T-cell (primary cell): ENCODE data around the gene PTTG1. TPM values are rescaled to one million over a fixed set of nuclear protein-coding genes. Genes with fewer than 3 reads are reported as not detected.

Experiments
- ATAC-seq, 4 experiments: fragments of 200-7000 bp in 3 of 4; fragments of 150-1000 bp in 1 of 4; cut with Tn5 transposase; replicated peaks in 1 of 4; 1 replicate in 3 of 4; 2 replicates in 1 of 4; pipeline ENCODE4 v1.10.0; 2021; ENCODE audit warnings: moderate library complexity in 3 of 4, mild to moderate bottlenecking in 2 of 4, moderate number of reproducible peaks in 1 of 4
- CTCF ChIA-PET, 2 donors: fragments of 300-600 bp; sonication (Branson Sonifier 250); formaldehyde crosslinking; loops; one replicate each; lab custom pipeline; 2022; ENCODE audit warnings: antibody characterized with exemption in 2 of 2; lab: Charles Lee
- POLR2A ChIA-PET, 2 donors: fragments of 300-600 bp; sonication (Branson Sonifier 250); formaldehyde crosslinking; loops; one replicate each; lab custom pipeline; 2022; ENCODE audit warnings: antibody characterized with exemption in 2 of 2; lab: Charles Lee
- DNase-seq, 35 experiments: peaks; one replicate each; pipeline versions ENCODE4 v3.0.0 to v3.0.0-alpha.2; 2013 to 2023
- H3K27ac ChIP-seq: one replicate; pipeline ENCODE4 v1.5.1; 2013; ENCODE audit warnings: low read length
- H3K27me3 ChIP-seq, 2 experiments: replicated peaks in 1 of 2; 1 replicate in 1 of 2; 2 replicates in 1 of 2; pipeline versions ENCODE4 v1.6.1 to v1.7.0; 2013; ENCODE audit warnings: low read length in 1 of 2, mixed read lengths in 1 of 2; ENCODE audit not compliant: control insufficient read depth in 2 of 2, insufficient read depth in 2 of 2; ENCODE audit errors: extremely low read depth in 1 of 2
- H3K36me3 ChIP-seq, 2 donors: 1 replicate in 1 of 2; 2 replicates in 1 of 2; pipeline versions ENCODE4 v1.6.1 to v1.7.0; 2013; ENCODE audit warnings: low read length in 1 of 2; ENCODE audit not compliant: control insufficient read depth in 2 of 2, insufficient read depth in 1 of 2; ENCODE audit errors: extremely low read depth in 1 of 2
- H3K4me1 ChIP-seq, 2 experiments: 1 replicate in 1 of 2; 2 replicates in 1 of 2; pipeline versions ENCODE4 v1.6.1 to v1.7.0; 2013; ENCODE audit warnings: low read length in 2 of 2, mixed read lengths in 1 of 2; ENCODE audit not compliant: insufficient read depth in 2 of 2, control insufficient read depth in 1 of 2; ENCODE audit errors: extremely low read depth in 1 of 2
- H3K4me3 ChIP-seq, 2 donors: 1 replicate in 1 of 2; 2 replicates in 1 of 2; pipeline versions ENCODE4 v1.5.1 to v1.7.0; 2013; ENCODE audit warnings: mild to moderate bottlenecking in 2 of 2, low read length in 1 of 2, moderate library complexity in 1 of 2; ENCODE audit not compliant: control insufficient read depth in 1 of 2; ENCODE audit errors: extremely low read depth in 1 of 2
- H3K9me3 ChIP-seq: 2 replicates; pipeline ENCODE4 v1.7.0; 2013
- H3K27ac Mint-ChIP-seq, 2 donors: one replicate each; pipeline ENCODE4 v1.8.0; 2020 to 2021; ENCODE audit warnings: mild to moderate bottlenecking in 2 of 2, mixed read lengths in 2 of 2
- H3K27me3 Mint-ChIP-seq, 2 donors: one replicate each; pipeline ENCODE4 v1.8.0; 2021 to 2022; ENCODE audit warnings: mixed read lengths in 2 of 2
- H3K36me3 Mint-ChIP-seq: one replicate; pipeline ENCODE4 v1.8.0; 2021; ENCODE audit warnings: mixed read lengths
- H3K4me1 Mint-ChIP-seq, 3 donors: one replicate each; pipeline ENCODE4 v1.8.0; 2020 to 2022; ENCODE audit warnings: mixed read lengths in 3 of 3, mild to moderate bottlenecking in 1 of 3
- H3K4me3 Mint-ChIP-seq, 3 donors: one replicate each; pipeline ENCODE4 v1.8.0; 2020 to 2022; ENCODE audit warnings: mild to moderate bottlenecking in 3 of 3, mixed read lengths in 3 of 3, moderate library complexity in 3 of 3
- H3K9me3 Mint-ChIP-seq, 3 donors: one replicate each; pipeline ENCODE4 v1.8.0; 2020 to 2022; ENCODE audit warnings: mixed read lengths in 3 of 3
- WGBS: methylation state at CpG from one replicate; pipeline ENCODE4 v1.1.5; 2013; ENCODE audit warnings: missing lambda C conversion rate; ENCODE audit not compliant: insufficient coverage; 5-methylcytosine and 5-hydroxymethylcytosine counted together
- total RNA-seq, 35 experiments: library from RNA in 6 of 35; stranded (reverse) in 6 of 35; fragments of 120-200 nt in 1 of 35; gene quantifications; one replicate each; pipeline versions ENCODE4 v1.2.1 to v1.2.4 and lab custom pipeline; 2013 to 2026

The PTTG1 gene
- total RNA-seq, 5 donors from 2014 or later (not counting 1 experiment from before 2014, with no cell fraction given): 6.6 to 16.5 (median 8.8) TPM

DNA sequence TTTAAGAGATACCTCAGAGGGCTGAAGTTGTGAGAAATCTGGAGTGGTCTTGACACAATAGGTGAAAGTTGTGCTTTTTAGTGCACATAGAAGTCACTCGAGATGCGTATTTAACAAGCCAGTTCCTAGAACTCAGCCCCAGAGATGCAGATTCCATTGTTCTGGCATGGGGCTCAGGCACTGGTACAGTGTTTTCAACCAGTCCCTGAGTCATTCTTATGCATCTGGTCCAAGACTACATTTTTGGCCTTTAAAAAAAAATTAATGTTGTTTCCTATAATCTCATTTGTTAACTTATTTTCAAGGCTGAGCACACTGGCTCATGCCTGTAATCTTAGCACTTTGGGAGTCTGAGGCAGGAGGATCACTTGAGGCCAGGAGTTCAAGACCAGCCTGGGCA, 29.6 kb downstream of the PTTG1 start:
- H3K27ac ChIP-seq: no peak overlapping the region
- CTCF ChIA-PET: interaction anchor here in 1 of 2 donors (0.7 kb wide), 1 partner anchor 11 kb away, joined by 9 read pairs; no protein-coding TSS in a partner anchor
- ATAC-seq: no peak
- Mint-ChIP-seq H3K4me1 (peaks cover 0 to 5% (median 0%) of the 10 kb centered on the region in 3 donors), H3K4me3 (no peak overlapping the region), H3K27me3 (peaks cover 5 to 6% of the 10 kb centered on the region in 2 donors), H3K36me3 (no peaks in the 10 kb centered on the region), H3K9me3 (no peaks in the 10 kb centered on the region), H3K27ac (no peak overlapping the region)
- DNase-seq: no peak
- H3K4me3 ChIP-seq: no peak overlapping the region
- no peaks in the 10 kb centered on the region for H3K36me3 ChIP-seq
- POLR2A ChIA-PET: no interaction called here
- H3K27me3 ChIP-seq: no peaks in the 10 kb centered on the region
- no peaks in the 10 kb centered on the region for H3K9me3 ChIP-seq
- 100% methylated on average over 2 of the region's 2 CpGs for WGBS
- peaks cover 2 to 4% of the 10 kb centered on the region in 2 experiments for H3K4me1 ChIP-seq

DNA sequence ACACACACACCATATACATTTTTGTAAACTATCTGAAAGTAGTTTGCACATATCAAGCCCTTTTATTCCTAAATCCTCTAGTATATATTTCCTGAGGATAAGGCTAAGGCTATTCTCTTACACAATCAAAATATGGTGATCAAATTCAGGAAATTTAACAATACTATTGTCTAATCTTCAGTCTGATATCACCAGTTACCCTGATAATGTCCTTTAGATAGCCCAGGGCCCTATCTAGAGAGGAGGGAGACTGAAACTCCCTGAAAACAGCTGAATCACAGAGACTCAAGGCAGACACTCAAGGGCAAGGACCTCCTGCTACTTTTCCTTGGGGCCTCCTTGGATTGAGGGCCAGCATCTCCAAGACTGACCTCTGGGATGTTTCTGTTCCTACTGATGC, 30.4 kb downstream of the PTTG1 start:
- ChIA-PET POLR2A (no interaction called here), CTCF (interaction anchor here in 1 of 2 donors (1.2 kb wide), 1 partner anchor 13 kb away, joined by 3 read pairs; no protein-coding TSS in a partner anchor)
- Mint-ChIP-seq H3K27me3 (peaks cover 5 to 6% of the 10 kb centered on the region in 2 donors), H3K9me3 (no peaks in the 10 kb centered on the region), H3K36me3 (no peaks in the 10 kb centered on the region), H3K4me1 (peaks cover 0 to 5% (median 0%) of the 10 kb centered on the region in 3 donors), H3K27ac (no peak overlapping the region), H3K4me3 (no peak overlapping the region)
- DNase-seq (no peak), ATAC-seq (no peak)
- H3K9me3 ChIP-seq: no peaks in the 10 kb centered on the region
- no peaks in the 10 kb centered on the region for H3K36me3 ChIP-seq
- H3K27ac ChIP-seq: no peak overlapping the region
- H3K27me3 ChIP-seq: no peaks in the 10 kb centered on the region
- no peak overlapping the region for H3K4me3 ChIP-seq
- peaks cover 2 to 4% of the 10 kb centered on the region in 2 experiments for H3K4me1 ChIP-seq

DNA sequence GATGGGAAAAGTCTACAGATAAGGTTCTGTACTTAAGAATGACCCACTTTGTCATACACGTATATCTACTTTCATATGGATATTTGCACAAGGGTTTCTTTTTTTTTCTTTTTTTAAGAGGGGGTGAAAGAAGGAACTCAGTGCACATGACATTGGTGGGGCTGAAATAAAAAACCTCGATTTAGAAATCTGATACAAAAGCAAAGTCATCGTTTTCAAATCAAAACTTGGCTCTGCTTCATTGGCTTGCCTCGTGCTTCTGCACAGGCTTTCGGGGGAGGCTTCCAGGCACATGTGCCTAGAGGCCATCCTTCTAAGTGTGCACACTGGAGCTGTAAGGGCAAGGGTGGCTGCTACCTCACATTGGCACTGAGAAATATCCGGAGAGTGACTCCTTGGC, 31.1 kb downstream of the PTTG1 start:
- Mint-ChIP-seq H3K4me3 (no peak overlapping the region), H3K36me3 (no peaks in the 10 kb centered on the region), H3K27ac (no peak overlapping the region), H3K27me3 (peaks cover 5 to 6% of the 10 kb centered on the region in 2 donors), H3K4me1 (peaks cover 0 to 5% (median 0%) of the 10 kb centered on the region in 3 donors), H3K9me3 (no peaks in the 10 kb centered on the region)
- Histone ChIP-seq H3K4me3 (no peak overlapping the region), H3K4me1 (peaks cover 2 to 4% of the 10 kb centered on the region in 2 experiments), H3K36me3 (no peaks in the 10 kb centered on the region), H3K27me3 (no peaks in the 10 kb centered on the region), H3K9me3 (no peaks in the 10 kb centered on the region), H3K27ac (no peak overlapping the region)
- ChIA-PET CTCF (interaction anchor here in 1 of 2 donors (1.2 kb wide), 1 partner anchor 14 kb away, joined by 3 read pairs; no protein-coding TSS in a partner anchor), POLR2A (no interaction called here)
- DNase-seq (no peak), ATAC-seq (no peak)
- 73% methylated on average over 5 of the region's 6 CpGs for WGBS

DNA sequence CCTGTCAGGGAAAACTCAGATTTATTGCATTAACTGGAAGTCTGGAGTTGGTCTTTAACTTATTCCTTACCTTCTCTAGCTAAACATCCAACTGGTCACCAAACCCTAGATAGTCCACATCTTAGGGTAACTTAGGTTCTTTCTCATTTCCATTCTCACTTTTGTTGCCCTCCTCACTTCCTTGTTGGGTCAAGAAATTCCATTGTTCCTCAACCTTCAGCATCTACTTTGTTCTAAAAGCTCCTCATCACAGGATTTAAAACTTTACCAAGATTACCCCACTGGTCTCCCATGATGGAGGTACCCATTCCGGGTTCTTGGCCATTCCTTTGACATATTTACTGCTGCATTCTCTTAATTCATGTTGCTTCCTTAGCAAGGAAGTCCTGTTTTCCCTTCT, 32.1 kb downstream of the PTTG1 start:
- Mint-ChIP-seq H3K36me3 (no peaks in the 10 kb centered on the region), H3K27me3 (peaks cover 5 to 6% of the 10 kb centered on the region in 2 donors), H3K27ac (no peak overlapping the region), H3K4me3 (no peak overlapping the region), H3K9me3 (no peaks in the 10 kb centered on the region), H3K4me1 (peaks cover 0 to 5% (median 0%) of the 10 kb centered on the region in 3 donors)
- Histone ChIP-seq H3K27ac (no peak overlapping the region), H3K4me3 (no peak overlapping the region), H3K27me3 (no peaks in the 10 kb centered on the region), H3K36me3 (no peaks in the 10 kb centered on the region), H3K9me3 (no peaks in the 10 kb centered on the region), H3K4me1 (peaks cover 2 to 4% of the 10 kb centered on the region in 2 experiments)
- DNase-seq: no peak
- CTCF ChIA-PET: no interaction called here
- POLR2A ChIA-PET: no interaction called here
- 40% methylated on average over 1 of the region's 1 CpG for WGBS
- ATAC-seq: no peak

DNA sequence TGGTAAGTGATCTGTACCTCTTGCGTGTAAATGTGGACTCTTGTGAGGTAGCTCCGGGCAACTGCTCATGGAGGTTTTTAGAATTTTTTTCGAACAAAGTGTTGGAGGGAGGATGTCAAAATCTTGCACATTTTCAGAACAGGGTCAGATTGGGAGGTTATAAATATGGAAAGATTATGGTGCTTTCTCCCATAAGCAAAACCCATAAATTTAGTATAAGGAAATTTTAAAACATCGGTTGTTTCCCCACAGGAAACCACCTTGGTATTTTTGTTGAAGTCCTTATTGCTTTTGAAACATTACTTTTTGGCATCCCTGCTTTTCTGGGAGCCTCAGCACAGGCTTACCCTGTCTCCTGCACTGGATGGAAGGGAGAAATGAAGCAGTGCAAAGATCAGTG, 33.9 kb downstream of the PTTG1 start:
- Histone ChIP-seq H3K9me3 (no peaks in the 10 kb centered on the region), H3K27ac (no peak overlapping the region), H3K4me3 (no peak overlapping the region), H3K36me3 (no peaks in the 10 kb centered on the region), H3K27me3 (no peaks in the 10 kb centered on the region), H3K4me1 (peaks cover 0 to 2% of the 10 kb centered on the region in 2 experiments)
- ATAC-seq (no peak), DNase-seq (no peak)
- Mint-ChIP-seq H3K4me1 (peaks cover 0 to under 1% (median 0%) of the 10 kb centered on the region in 3 donors), H3K4me3 (no peak overlapping the region), H3K27me3 (peaks cover 5 to 6% of the 10 kb centered on the region in 2 donors), H3K27ac (no peak overlapping the region), H3K36me3 (no peaks in the 10 kb centered on the region), H3K9me3 (peaks cover 0 to 3% (median 0%) of the 10 kb centered on the region in 3 donors)
- ChIA-PET POLR2A (no interaction called here), CTCF (no interaction called here)
- 100% methylated on average over 2 of the region's 4 CpGs for WGBS

DNA sequence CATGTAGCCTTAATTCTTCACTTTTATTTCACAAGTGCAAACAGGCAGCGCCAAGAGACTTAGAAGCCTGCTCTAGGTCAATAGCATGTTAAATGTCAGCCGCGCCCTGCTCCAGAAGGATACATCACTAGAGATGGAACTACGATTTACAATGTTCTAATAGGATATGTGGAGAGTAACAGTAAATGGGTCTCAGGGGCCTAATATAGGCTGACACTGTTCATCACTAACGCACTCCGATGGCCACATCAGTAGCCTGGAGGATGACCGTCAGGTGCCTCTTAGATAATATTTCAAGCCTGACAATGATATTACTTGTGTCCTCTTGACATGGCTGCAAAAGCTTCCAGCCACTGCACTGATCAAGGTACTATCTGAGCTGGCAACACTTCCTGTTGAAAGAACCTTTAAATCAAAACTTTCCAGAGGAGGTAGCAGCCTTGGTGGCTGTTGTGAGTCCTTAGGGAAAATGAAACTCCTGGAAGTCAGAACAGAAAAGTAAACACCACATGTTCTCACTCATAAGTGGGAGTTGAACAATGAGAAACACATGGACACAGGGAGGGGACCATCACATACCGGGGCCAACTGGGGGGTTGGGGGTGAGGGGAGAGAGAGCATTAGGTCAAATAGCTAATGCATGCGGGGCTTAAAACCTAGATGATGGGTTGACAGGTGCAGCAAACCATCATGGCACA, 35.0 kb downstream of the PTTG1 start:
- H3K36me3 Mint-ChIP-seq: no peaks in the 10 kb centered on the region
- H3K9me3 ChIP-seq: no peaks in the 10 kb centered on the region

More for the DNA sequence above, 35.0 kb downstream of the PTTG1 start:
- Histone ChIP-seq H3K36me3 (no peaks in the 10 kb centered on the region), H3K27me3 (no peaks in the 10 kb centered on the region), H3K4me3 (no peak overlapping the region), H3K4me1 (peaks cover 0 to 2% of the 10 kb centered on the region in 2 experiments), H3K27ac (no peak overlapping the region)
- no peaks in the 10 kb centered on the region for H3K4me1 Mint-ChIP-seq
- H3K27ac Mint-ChIP-seq: no peak overlapping the region
- WGBS: 98% methylated on average over 7 of the region's 9 CpGs
- POLR2A ChIA-PET: no interaction called here
- ATAC-seq (no peak), DNase-seq (no peak)
- CTCF ChIA-PET: no interaction called here
- H3K4me3 Mint-ChIP-seq: no peak overlapping the region
- peaks cover 0 to 3% (median 0%) of the 10 kb centered on the region in 3 donors for H3K9me3 Mint-ChIP-seq
- peaks cover 5 to 6% of the 10 kb centered on the region in 2 donors for H3K27me3 Mint-ChIP-seq
